Hematopoietic multipotent progenitor cell treated with erythropoietin and hydrocortisone succinate and interleukin-3 and kit ligand, for 4 days (in vitro differentiated cells): ENCODE data around the gene GMDS.

Experiments
- DNase-seq: peaks from one replicate; pipeline ENCODE4 v3.0.0-alpha.2; 2015

Gene GMDS

GRCh38 chr6:1594445-1595200 lies 650.8 kb downstream of the GMDS start:
- no peak for DNase-seq

- DNase-seq, result no peak
Observed at GRCh38 chr6:1593958-1594314, 651.5 kb downstream of the GMDS start.

GRCh38 chr6:1593286-1593957 lies 652.0 kb downstream of the GMDS start:
- DNase-seq, result no peak

GRCh38 chr6:1592852-1593251 lies 652.6 kb downstream of the GMDS start:
- no peak for DNase-seq

GRCh38 chr6:1591926-1592325 lies 653.5 kb downstream of the GMDS start:
- DNase-seq, result no peak

- DNase-seq, result no peak
Observed at GRCh38 chr6:1591243-1591642, 654.2 kb downstream of the GMDS start.

- DNase-seq, result no peak
Observed at GRCh38 chr6:1590580-1590979, 654.8 kb downstream of the GMDS start.

- no peak for DNase-seq
Observed at GRCh38 chr6:1589208-1589607, 656.2 kb downstream of the GMDS start.

GRCh38 chr6:1587977-1588376 lies 657.4 kb downstream of the GMDS start:
- no peak for DNase-seq

GRCh38 chr6:1587546-1587945 lies 657.9 kb downstream of the GMDS start:
- DNase-seq, result no peak

- DNase-seq, result no peak
Observed at GRCh38 chr6:1586861-1587450, 658.4 kb downstream of the GMDS start.

- no peak for DNase-seq
Observed at GRCh38 chr6:1586256-1586655, 659.1 kb downstream of the GMDS start.

- DNase-seq, result no peak
Observed at GRCh38 chr6:1585669-1586049, 659.7 kb downstream of the GMDS start.

GRCh38 chr6:1584996-1585668 lies 660.3 kb downstream of the GMDS start:
- DNase-seq, result no peak

- no peak for DNase-seq
Observed at GRCh38 chr6:1584146-1584545, 661.3 kb downstream of the GMDS start.

GRCh38 chr6:1581120-1581991 lies 664.0 kb downstream of the GMDS start:
- no peak for DNase-seq

GRCh38 chr6:1580585-1580984 lies 664.8 kb downstream of the GMDS start:
- no peak for DNase-seq

- DNase-seq, result no peak
Observed at GRCh38 chr6:1580109-1580508, 665.3 kb downstream of the GMDS start.

- no peak for DNase-seq
Observed at GRCh38 chr6:1579096-1579495, 666.3 kb downstream of the GMDS start.

GRCh38 chr6:1577896-1578745 lies 667.3 kb downstream of the GMDS start:
- DNase-seq, result no peak

GRCh38 chr6:1577146-1577680 lies 668.2 kb downstream of the GMDS start:
- no peak for DNase-seq

- no peak for DNase-seq
Observed at GRCh38 chr6:1576711-1577110, 668.7 kb downstream of the GMDS start.
